ENCODE measurements around the gene OSBPL3.
A peak's percentile ranks its signal among the peaks of the same experiment; 100 is the strongest.

The OSBPL3 gene

GRCh38 chr7:24756545-24757352, 223.2 kb downstream of the OSBPL3 start:
- peak; percentile 85 to 91 (median 85) for DNase-seq

- peak; percentile 64 to 85 (median 82) for DNase-seq
Measured at GRCh38 chr7:24755541-24756407, 224.2 kb downstream of the OSBPL3 start.

GRCh38 chr7:24754906-24755506, 225.0 kb downstream of the OSBPL3 start:
- DNase-seq: peak; percentile 60 to 78 (median 69)

GRCh38 chr7:24752073-24752800, 227.7 kb downstream of the OSBPL3 start:
- DNase-seq: no peak

GRCh38 chr7:24751484-24751883, 228.5 kb downstream of the OSBPL3 start:
- DNase-seq: no peak

GRCh38 chr7:24750441-24751055, 229.4 kb downstream of the OSBPL3 start:
- no peak for DNase-seq

GRCh38 chr7:24748521-24748920, 231.5 kb downstream of the OSBPL3 start:
- DNase-seq: no peak
